ENCODE data around the gene CNIH3. TPM values are rescaled to one million over a fixed set of nuclear protein-coding genes. Genes with fewer than 3 reads are reported as not detected.

CNIH3 gene
- total and polyA plus RNA-seq, 10 of the 15 experiments (the other 5 are each of a cell fraction or from before 2014, with no cell fraction given), result 0.77 to 5.8 (median 1.8) TPM

DNA sequence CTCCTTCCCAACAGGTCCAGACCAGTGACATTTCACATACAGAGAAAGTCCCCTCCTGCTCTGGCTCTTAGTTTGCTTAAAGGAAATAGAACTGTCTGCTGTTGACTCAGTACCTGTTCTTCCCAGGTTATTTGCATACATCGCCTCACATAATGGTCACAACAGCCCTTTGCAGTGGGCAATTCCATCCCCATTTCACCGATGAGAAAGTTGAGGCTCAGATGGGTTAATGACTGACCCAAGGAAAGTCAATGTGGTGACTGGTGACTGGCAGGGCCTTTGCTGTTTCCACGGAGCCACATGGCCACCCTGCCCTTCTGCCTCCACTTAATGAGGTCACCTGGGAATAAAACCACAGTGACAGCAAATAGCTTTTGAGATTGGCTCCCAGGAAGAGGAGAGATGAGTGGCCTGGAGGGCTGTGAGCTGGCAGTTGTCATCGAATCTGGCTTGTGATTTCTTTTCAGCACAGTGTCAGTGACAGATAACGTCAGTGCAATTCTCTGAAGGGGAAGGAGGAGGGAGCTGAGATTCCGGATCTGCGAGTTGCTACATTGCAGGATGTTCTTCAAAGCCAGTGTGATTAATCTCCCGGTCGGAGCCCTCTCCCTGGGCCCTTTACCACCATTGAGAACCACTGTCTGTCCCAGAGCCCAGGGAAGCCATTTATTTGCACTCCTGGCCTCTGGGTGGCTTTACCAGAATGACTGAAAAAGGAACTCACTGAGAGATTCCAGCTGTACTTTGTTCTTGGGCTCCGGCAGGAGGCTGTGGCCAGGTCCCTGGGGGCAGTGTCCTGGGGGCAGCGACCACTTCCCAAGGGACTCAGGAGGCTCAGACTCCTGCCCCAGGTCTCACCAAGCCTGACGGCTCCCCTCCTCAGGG is 117.2 kb downstream of the CNIH3 start (continued):
- no peak for TF ChIP-seq NRF1 (conservative IDR thresholded peaks at IDR 0.05; ENCODE audit: low read depth, low read length)
- peak; percentile 98 for TF ChIP-seq ZNF217 (IDR thresholded peaks at IDR 0.05)
- TF ChIP-seq, protein P1, sequence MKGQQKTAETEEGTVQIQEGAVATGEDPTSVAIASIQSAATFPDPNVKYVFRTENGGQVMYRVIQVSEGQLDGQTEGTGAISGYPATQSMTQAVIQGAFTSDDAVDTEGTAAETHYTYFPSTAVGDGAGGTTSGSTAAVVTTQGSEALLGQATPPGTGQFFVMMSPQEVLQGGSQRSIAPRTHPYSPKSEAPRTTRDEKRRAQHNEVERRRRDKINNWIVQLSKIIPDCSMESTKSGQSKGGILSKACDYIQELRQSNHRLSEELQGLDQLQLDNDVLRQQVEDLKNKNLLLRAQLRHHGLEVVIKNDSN (IDR thresholded peaks at IDR 0.05; ENCODE audit: borderline replicate concordance, extremely low read length, insufficient read depth, low read depth, low read length), result no peak
- TF ChIP-seq NFYA (IDR thresholded peaks at IDR 0.05; ENCODE audit: borderline replicate concordance, low read depth, low read length), result no peak
- TF ChIP-seq CBX5 (IDR thresholded peaks at IDR 0.05; ENCODE audit: low read depth), result no peak
- no peak for TF ChIP-seq STAT3 (IDR thresholded peaks at IDR 0.05; ENCODE audit: low read depth, low read length)
- TF ChIP-seq YY1 (IDR thresholded peaks at IDR 0.05; ENCODE audit: low read depth, low read length), result no peak
- TF ChIP-seq MEF2A (IDR thresholded peaks at IDR 0.05; ENCODE audit: insufficient read depth, low read depth, low read length), result no peak
- TF ChIP-seq SP1 (IDR thresholded peaks at IDR 0.05; ENCODE audit: low read depth, low read length), result no peak
- peak; percentile 91 to 95 for TF ChIP-seq IKZF2 (IDR thresholded peaks at IDR 0.05)
- no peak for TF ChIP-seq JUNB (IDR thresholded peaks at IDR 0.05)
- TF ChIP-seq, protein P2, sequence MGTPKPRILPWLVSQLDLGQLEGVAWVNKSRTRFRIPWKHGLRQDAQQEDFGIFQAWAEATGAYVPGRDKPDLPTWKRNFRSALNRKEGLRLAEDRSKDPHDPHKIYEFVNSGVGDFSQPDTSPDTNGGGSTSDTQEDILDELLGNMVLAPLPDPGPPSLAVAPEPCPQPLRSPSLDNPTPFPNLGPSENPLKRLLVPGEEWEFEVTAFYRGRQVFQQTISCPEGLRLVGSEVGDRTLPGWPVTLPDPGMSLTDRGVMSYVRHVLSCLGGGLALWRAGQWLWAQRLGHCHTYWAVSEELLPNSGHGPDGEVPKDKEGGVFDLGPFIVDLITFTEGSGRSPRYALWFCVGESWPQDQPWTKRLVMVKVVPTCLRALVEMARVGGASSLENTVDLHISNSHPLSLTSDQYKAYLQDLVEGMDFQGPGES (IDR thresholded peaks at IDR 0.05), result no peak
- peak; percentile 94 for TF ChIP-seq NBN (IDR thresholded peaks at IDR 0.05)
- TF ChIP-seq SREBF2 (IDR thresholded peaks at IDR 0.05; ENCODE audit: low read length), result no peak
- no peak for TF ChIP-seq MYB (IDR thresholded peaks at IDR 0.05; ENCODE audit: borderline replicate concordance, low read depth, low read length)
- no peak for TF ChIP-seq YBX1 (IDR thresholded peaks at IDR 0.05)
- TF ChIP-seq ZBTB33 (IDR thresholded peaks at IDR 0.05), result no peak
- TF ChIP-seq, protein P3, sequence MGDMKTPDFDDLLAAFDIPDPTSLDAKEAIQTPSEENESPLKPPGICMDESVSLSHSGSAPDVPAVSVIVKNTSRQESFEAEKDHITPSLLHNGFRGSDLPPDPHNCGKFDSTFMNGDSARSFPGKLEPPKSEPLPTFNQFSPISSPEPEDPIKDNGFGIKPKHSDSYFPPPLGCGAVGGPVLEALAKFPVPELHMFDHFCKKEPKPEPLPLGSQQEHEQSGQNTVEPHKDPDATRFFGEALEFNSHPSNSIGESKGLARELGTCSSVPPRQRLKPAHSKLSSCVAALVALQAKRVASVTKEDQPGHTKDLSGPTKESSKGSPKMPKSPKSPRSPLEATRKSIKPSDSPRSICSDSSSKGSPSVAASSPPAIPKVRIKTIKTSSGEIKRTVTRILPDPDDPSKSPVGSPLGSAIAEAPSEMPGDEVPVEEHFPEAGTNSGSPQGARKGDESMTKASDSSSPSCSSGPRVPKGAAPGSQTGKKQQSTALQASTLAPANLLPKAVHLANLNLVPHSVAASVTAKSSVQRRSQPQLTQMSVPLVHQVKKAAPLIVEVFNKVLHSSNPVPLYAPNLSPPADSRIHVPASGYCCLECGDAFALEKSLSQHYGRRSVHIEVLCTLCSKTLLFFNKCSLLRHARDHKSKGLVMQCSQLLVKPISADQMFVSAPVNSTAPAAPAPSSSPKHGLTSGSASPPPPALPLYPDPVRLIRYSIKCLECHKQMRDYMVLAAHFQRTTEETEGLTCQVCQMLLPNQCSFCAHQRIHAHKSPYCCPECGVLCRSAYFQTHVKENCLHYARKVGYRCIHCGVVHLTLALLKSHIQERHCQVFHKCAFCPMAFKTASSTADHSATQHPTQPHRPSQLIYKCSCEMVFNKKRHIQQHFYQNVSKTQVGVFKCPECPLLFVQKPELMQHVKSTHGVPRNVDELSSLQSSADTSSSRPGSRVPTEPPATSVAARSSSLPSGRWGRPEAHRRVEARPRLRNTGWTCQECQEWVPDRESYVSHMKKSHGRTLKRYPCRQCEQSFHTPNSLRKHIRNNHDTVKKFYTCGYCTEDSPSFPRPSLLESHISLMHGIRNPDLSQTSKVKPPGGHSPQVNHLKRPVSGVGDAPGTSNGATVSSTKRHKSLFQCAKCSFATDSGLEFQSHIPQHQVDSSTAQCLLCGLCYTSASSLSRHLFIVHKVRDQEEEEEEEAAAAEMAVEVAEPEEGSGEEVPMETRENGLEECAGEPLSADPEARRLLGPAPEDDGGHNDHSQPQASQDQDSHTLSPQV (IDR thresholded peaks at IDR 0.05), result no peak
- no peak; a peak in 1 of 4 replicates for TF ChIP-seq ETV6 (conservative IDR thresholded peaks at IDR 0.05 in 1 of 2, IDR thresholded peaks at IDR 0.05 in 1 of 2; ENCODE audit: borderline replicate concordance in 1 of 2, low read depth in 1 of 2)
- TF ChIP-seq NFXL1 (IDR thresholded peaks at IDR 0.05; ENCODE audit: borderline replicate concordance), result no peak
- no peak for TF ChIP-seq PBX3 (IDR thresholded peaks at IDR 0.05; ENCODE audit: insufficient replicate concordance, low read depth, low read length)

All from GM12878 (cell line).